Measurements from ENCODE around the gene SLC1A5. TPM values are rescaled to one million over a fixed set of nuclear protein-coding genes. Genes with fewer than 3 reads are reported as not detected.

The SLC1A5 gene
- total and polyA plus RNA-seq, 4 donors = 38.2 to 216 (median 106) TPM

GRCh38 chr19:46755853-46756543, 32.4 kb downstream of the SLC1A5 start:
- no peak for DNase-seq
- no peak for TF ChIP-seq CTCF (IDR thresholded peaks at IDR 0.05; ENCODE audit: control extremely low read depth, extremely low read depth)

GRCh38 chr19:46755077-46755852, 33.1 kb downstream of the SLC1A5 start:
- 77 to 84% methylated on average over 39 of the region's 39 CpGs for WGBS, 2 donors
- peaks cover 0 to 6% (median 0%) of the 10 kb centered on the region in 5 donors for H3K4me1 ChIP-seq (ENCODE audit: control insufficient read depth in 5 of 5, insufficient read depth in 5 of 5, low read length in 5 of 5)
- H3K36me3 ChIP-seq (ENCODE audit: control insufficient read depth in 4 of 4, insufficient read depth in 4 of 4, low read length in 4 of 4) = peaks cover 5 to 18% (median 11%) of the 10 kb centered on the region in 4 donors
- H3K9ac ChIP-seq (ENCODE audit: insufficient read depth in 1 of 2, low read length in 2 of 2) = no peak overlapping the region
- H3K9me3 ChIP-seq (ENCODE audit: control insufficient read depth in 4 of 4, insufficient read depth in 3 of 4, low read length in 3 of 4) = no peaks in the 10 kb centered on the region
- H3K27ac ChIP-seq (ENCODE audit: low read depth in 1 of 2, low read length in 1 of 2) = peak overlapping the region in 1 of 2 donors; percentile 42
- H3K27me3 ChIP-seq (ENCODE audit: control insufficient read depth in 3 of 3, insufficient read depth in 3 of 3, low read length in 2 of 3) = no peaks in the 10 kb centered on the region
- DNase-seq = peak in 1 of 3 donors; percentile 42
- no peak for TF ChIP-seq CTCF (IDR thresholded peaks at IDR 0.05; ENCODE audit: control extremely low read depth, extremely low read depth)
- ATAC-seq (ENCODE audit: insufficient read depth, low FRiP score) = peak; percentile 16
- no peak overlapping the region for H3K4me3 ChIP-seq

More at GRCh38 chr19:46755853-46756543, 32.4 kb downstream of the SLC1A5 start:
- Histone ChIP-seq H3K4me1 (ENCODE audit: control insufficient read depth in 5 of 5, insufficient read depth in 5 of 5, low read length in 5 of 5) (peaks cover 0 to 6% (median 0%) of the 10 kb centered on the region in 5 donors), H3K27ac (ENCODE audit: low read depth in 1 of 2, low read length in 1 of 2) (no peak overlapping the region), H3K36me3 (ENCODE audit: control insufficient read depth in 4 of 4, insufficient read depth in 4 of 4, low read length in 4 of 4) (peaks cover 5 to 18% (median 11%) of the 10 kb centered on the region in 4 donors), H3K27me3 (ENCODE audit: control insufficient read depth in 3 of 3, insufficient read depth in 3 of 3, low read length in 2 of 3) (no peaks in the 10 kb centered on the region), H3K9ac (ENCODE audit: insufficient read depth in 1 of 2, low read length in 2 of 2) (no peak overlapping the region), H3K9me3 (ENCODE audit: control insufficient read depth in 4 of 4, insufficient read depth in 3 of 4, low read length in 3 of 4) (no peaks in the 10 kb centered on the region), H3K4me3 (no peak overlapping the region)
- WGBS, 2 donors = 95% methylated on average over 85 to 86 of the region's 86 CpGs
- ATAC-seq (ENCODE audit: insufficient read depth, low FRiP score) = no peak

GRCh38 chr19:46753420-46754155, 34.8 kb downstream of the SLC1A5 start:
- WGBS, 2 donors = 34 to 41% methylated on average over 4 of the region's 4 CpGs
- peak; percentile 39 for TF ChIP-seq CTCF (IDR thresholded peaks at IDR 0.05; ENCODE audit: control extremely low read depth, extremely low read depth)
- ATAC-seq (ENCODE audit: insufficient read depth, low FRiP score) (no peak), DNase-seq (peak in 2 of 3 donors; percentile 55 to 57)
- Histone ChIP-seq H3K4me1 (ENCODE audit: control insufficient read depth in 5 of 5, insufficient read depth in 5 of 5, low read length in 5 of 5) (peaks cover 0 to 5% (median 0%) of the 10 kb centered on the region in 5 donors), H3K9me3 (ENCODE audit: control insufficient read depth in 4 of 4, insufficient read depth in 3 of 4, low read length in 3 of 4) (no peaks in the 10 kb centered on the region), H3K9ac (ENCODE audit: insufficient read depth in 1 of 2, low read length in 2 of 2) (no peak overlapping the region), H3K27ac (ENCODE audit: low read depth in 1 of 2, low read length in 1 of 2) (no peak overlapping the region), H3K36me3 (ENCODE audit: control insufficient read depth in 4 of 4, insufficient read depth in 4 of 4, low read length in 4 of 4) (peaks cover 5 to 18% (median 12%) of the 10 kb centered on the region in 4 donors), H3K27me3 (ENCODE audit: control insufficient read depth in 3 of 3, insufficient read depth in 3 of 3, low read length in 2 of 3) (no peaks in the 10 kb centered on the region), H3K4me3 (no peak overlapping the region)
